Right ventricle myocardium inferior (tissue), 1 donor: ENCODE results near the gene SNRNP25. TPM values are rescaled to one million over a fixed set of nuclear protein-coding genes. Genes with fewer than 3 reads are reported as not detected.
A peak's percentile ranks its signal among the peaks of the same experiment; 100 is the strongest.

Experiments
- ATAC-seq: fragments of 200-7000 bp; cut with Tn5 transposase; one replicate; pipeline ENCODE4 v1.9.1; 2020; ENCODE audit warnings: mild to moderate bottlenecking, moderate library complexity
- DNase-seq: peaks from one replicate; pipeline ENCODE4 v3.0.0; 2021; ENCODE audit errors: missing footprints
- intact Hi-C: fragments of 100-400 bp; cut with DNase I; formaldehyde crosslinking; loops from one replicate; pipeline ENCODE4 v1.11.0; 2022
- total RNA-seq: library from RNA; stranded (reverse); fragmentation: NEBNext Ultra II Directional; extraction: Animal tissue kit (Norgen Biotek cat#: 25700); gene quantifications from one replicate; pipeline ENCODE4 v1.2.1, GENCODE V29; 2021
- donor health status: DM: no; HTN: yes; CAD: no; lungs with severe emphysema.

The SNRNP25 gene
- total RNA-seq, 1 donor from 2014 or later = 80.7 TPM

GRCh38 chr16:60929-61878 lies 7.6 kb downstream of the SNRNP25 start:
- ATAC-seq = no peak
- intact Hi-C loops = no loop called here
- peak; percentile 53 for DNase-seq

- intact Hi-C loops = no loop called here
- DNase-seq (peak; percentile 1), ATAC-seq (no peak)
These were observed 8.3 kb downstream of the SNRNP25 start for GRCh38 chr16:61879-62281.

DNA sequence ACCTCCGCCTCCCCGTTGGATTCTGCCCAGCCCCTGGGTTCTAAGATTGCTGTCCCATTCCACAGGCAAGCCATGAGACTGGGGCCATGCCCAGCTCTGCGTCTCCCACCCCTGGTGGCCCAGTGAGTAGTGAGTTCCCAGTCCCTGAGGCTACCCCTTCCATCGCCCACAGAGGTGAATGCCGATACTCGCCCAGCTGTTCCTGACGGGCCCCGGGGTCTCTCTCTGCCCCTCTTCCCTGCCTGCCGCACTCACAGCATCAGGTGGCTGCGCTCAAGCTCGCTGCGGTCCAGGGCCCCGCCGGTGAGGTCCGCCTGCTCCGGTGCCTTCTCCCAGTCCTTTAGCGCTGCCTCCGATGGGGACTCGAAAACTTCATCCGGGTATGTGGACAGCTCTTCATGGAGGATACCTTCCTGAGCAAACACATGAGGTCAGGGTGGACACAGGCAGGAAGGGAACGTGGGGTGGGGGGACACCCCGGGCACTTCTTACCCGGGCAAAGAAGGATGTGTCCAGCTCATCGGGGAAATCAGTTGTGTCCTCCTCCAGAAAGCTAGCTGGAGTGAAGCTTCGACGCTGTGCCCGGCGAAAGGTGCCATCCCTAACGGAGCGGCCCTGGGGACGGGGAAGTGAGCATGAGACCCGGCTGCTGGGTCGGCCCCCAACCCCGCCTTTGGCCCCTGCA lies 8.8 kb downstream of the SNRNP25 start:
- no peak for ATAC-seq
- peak; percentile 46 for DNase-seq
- intact Hi-C loops = no loop called here

GRCh38 chr16:62968-63391 lies 9.4 kb downstream of the SNRNP25 start:
- intact Hi-C loops = no loop called here
- DNase-seq (peak; percentile 41), ATAC-seq (no peak)

- ATAC-seq (no peak), DNase-seq (peak; percentile 47)
- intact Hi-C loops = no loop called here
These were observed 9.8 kb downstream of the SNRNP25 start for GRCh38 chr16:63466-63865.

GRCh38 chr16:63998-64913 lies 10.6 kb downstream of the SNRNP25 start:
- DNase-seq = peak; percentile 66
- ATAC-seq = no peak
- intact Hi-C loops = no loop called here

- ATAC-seq = no peak
- intact Hi-C loops = loop anchor here (1.0 kb wide), 1 partner anchor 32 kb away; no protein-coding TSS in a partner anchor
- peak; percentile 34 for DNase-seq
These were observed 11.3 kb downstream of the SNRNP25 start for GRCh38 chr16:64914-65255.

- ATAC-seq (peak; percentile 61), DNase-seq (peak; percentile 93)
- intact Hi-C loops = loop anchor here (1.0 kb wide), 1 partner anchor 32 kb away; no protein-coding TSS in a partner anchor
These were observed 12.1 kb downstream of the SNRNP25 start for GRCh38 chr16:65745-66144.

DNA sequence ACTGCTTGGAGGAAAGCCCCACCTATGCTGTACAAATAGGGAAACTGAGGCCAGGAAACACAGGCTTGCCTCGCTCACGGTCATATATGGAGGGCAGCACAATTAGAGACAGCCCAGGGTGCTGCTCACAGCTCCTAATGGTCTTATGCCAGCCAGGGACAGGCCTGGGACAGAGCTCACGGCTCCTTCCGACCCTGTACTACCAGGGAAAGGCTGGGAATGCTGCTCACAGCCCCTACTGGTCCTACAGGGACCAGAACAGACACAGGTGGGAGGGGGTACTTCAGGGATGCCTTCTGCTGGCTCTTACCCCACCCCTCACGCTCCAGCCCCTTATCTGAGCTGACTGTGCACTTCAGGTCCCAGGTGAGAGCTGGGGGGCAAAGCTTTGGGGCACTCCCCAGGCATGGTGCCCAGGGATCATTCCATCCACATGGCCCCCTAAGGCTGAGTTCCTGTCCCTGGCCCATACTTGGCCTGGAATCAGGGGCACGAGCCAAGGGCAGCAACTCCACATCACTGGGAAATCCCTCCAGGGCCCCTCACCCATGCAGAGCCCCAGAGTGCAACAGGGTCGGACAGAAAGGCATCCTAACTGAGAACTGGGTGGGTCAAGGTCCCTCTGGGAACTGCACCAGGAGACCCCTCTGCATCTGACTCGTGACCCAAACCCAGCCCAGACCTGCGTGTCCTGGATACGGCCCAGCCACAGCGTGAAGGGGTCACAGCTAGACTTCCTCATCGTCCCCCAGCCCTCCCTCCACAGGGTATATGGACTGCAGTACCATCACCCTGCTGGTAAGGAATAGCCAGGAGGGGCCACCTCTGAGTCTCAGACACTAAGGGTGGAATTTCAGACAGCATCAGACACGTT lies 12.9 kb downstream of the SNRNP25 start:
- intact Hi-C loops = no loop called here
- no peak for DNase-seq
- ATAC-seq = no peak

GRCh38 chr16:67183-67791 lies 13.7 kb downstream of the SNRNP25 start:
- intact Hi-C loops = no loop called here
- no peak for DNase-seq
- ATAC-seq = no peak

DNA sequence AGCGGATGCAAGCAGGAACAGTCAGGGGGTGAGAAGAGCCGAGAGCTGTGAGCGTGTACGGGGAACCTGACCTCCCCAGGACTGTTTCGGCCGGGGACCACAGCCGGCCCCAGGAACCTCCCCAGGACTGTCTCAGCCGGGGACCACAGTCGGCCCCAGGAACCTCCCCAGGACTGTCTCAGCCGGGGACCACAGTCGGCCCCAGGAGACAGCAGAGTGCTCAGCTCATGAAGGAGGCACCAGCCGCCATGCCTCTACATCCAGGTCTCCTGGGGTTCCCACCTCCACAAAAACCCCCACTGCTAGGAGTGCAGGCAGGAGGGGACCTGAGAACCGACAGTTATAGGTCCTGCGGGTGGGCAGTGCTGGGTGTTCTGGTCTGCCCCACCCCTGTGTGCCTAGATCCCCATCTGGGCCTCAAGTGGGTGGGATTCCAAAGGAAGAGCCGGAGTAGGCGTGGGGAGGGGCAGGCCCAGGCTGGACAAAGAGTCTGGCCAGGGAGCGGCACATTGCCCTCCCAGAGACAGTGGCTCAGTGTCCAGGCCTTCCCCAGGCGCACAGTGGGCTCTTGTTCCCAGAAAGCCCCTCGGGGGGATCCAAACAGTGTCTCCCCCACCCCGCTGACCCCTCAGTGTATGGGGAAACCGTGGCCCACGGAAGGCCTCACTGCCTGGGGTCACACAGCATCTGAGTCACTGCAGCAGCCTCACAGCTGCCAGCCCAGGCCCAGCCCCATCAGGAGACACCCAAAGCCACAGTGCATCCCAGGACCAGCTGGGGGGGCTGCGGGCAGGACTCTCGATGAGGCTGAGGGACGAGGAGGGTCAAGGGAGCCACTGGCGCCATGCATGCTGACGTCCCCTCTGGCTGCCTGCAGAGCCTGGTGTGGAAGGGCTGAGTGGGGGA lies 14.5 kb downstream of the SNRNP25 start:
- intact Hi-C loops = no loop called here
- peak; percentile 69 for DNase-seq
- no peak for ATAC-seq

DNA sequence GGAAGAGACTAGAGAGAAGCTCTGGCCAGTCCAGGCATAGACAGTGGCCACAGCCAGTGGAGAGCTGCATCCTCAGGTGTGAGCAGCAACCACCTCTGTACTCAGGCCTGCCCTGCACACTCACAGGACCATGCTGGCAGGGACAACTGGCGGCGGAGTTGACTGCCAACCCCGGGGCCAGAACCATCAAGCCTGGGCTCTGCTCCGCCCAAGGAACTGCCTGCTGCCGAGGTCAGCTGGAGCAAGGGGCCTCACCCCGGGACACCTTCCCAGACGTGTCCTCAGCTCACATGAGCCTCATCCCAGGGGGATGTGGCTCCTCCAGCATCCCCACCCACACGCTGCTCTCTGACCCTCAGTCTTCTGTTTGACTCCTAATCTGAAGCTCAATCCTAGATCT lies 15.6 kb downstream of the SNRNP25 start:
- no peak for ATAC-seq
- no peak for DNase-seq
- intact Hi-C loops = no loop called here

GRCh38 chr16:71210-71539 lies 17.5 kb downstream of the SNRNP25 start:
- intact Hi-C loops = no loop called here
- DNase-seq (no peak), ATAC-seq (no peak)

GRCh38 chr16:71540-72401 lies 18.1 kb downstream of the SNRNP25 start:
- DNase-seq = peak; percentile 83
- ATAC-seq = peak; percentile 17
- intact Hi-C loops = no loop called here

DNA sequence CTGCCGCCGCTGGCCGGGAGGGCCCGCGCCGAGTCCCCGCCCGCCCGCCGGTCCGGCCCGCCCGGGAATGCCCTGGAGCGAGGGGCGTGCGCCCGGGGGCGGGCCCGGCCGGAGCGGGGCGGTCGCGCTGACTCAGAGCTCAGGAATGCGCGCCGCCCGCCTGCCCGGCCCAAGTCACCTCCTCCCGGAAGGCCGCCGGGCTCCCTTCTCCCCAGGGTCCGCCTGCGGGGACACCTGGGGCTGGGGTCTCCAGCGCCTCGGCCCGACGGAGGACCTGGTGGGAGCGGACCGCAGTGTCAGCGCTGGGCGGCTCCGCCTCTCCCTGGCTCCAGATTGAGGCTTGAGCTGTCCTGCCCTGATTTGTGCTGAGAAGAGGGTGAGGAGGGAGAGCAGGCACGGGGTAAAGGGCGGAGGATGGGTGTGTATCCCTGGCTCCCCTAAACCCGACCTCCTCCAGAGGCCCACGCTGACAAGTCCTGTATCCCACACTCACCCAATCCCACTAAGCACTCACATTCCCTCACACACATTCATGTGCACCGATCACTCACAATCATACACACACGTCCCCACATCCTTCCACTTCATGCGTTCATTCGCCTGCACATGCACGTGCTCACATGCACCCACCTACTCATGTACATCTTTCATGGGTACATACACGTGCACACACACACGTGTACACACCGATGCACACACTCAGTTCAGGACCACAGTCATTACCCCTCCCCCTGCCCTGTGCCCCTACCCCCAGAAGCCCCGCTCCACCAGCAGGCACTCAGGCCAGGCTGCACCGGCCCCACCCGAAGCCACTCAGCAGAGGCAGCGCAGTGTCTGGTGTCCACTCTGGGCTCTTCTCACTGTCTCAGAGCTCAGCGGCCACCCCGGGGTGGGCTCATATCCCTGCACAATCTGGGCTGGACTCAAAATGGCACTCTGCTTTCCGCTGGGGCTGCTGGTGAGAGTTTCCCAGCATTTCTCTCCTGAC lies 19.2 kb downstream of the SNRNP25 start, which contains the start of gene RHBDF1:
RHBDF1 (minus strand) TSS at position 71 of the 988 bp plus-strand sequence. CDS start 7,616 bp downstream, outside the sequence.
- peak; percentile 42 for ATAC-seq
- peak; percentile 84 for DNase-seq
- intact Hi-C loops = no loop called here
